HG02970 (cell line): ENCODE results near the gene MBL2.

Experiments used
- ATAC-seq: cut with Tn5 transposase; IDR thresholded peaks from one replicate; pipeline ENCODE4 v1.9.1; 2021; ENCODE audit warnings: mild to moderate bottlenecking, moderate library complexity, moderate number of reproducible peaks; ENCODE audit not compliant: unreplicated experiment, low FRiP score

The MBL2 gene

DNA sequence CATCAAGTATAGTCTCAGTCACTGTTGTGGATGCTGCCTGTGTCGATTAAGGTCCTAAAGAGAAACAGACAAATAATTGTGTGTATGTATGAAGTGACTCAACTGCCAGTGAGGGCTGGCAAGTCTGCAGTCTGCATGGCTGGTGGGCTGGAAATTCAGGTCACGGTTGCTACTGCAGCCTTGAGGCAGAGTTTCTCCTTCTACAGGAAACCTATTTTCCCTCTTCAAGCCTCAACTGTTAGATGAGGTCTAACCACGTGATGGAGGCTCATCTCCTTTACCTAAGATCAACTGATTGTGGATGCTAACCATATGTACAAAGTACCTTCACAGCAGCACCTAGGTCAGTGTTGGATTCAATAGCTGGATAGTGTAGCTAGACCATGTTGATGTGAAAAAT is 29.9 kb downstream of the MBL2 start:
- ATAC-seq, result no peak

- ATAC-seq, result no peak
Observed at GRCh38 chr10:52741851-52742250, 30.7 kb downstream of the MBL2 start.

GRCh38 chr10:52740913-52741675 is 31.5 kb downstream of the MBL2 start:
- ATAC-seq, result peak; percentile 52

DNA sequence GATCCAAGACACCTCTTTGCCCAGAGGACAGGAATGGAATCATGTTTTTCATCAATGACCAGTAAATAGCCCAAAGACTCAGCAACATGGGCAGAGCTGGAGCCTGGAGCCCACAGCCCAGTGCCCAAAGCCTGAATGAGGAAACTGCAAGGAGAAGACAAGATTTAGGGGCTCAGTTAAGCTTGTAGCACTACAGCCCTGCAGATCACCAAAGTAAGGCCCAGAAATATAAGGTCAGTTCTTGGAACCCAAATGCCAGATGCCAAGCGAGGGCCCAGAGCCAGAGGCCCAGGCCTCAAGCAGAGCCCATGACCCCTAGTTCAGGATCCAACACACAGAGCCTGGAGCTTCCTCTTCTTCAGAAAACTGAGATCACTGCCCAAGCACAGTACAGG is 32.4 kb downstream of the MBL2 start:
- no peak for ATAC-seq

DNA sequence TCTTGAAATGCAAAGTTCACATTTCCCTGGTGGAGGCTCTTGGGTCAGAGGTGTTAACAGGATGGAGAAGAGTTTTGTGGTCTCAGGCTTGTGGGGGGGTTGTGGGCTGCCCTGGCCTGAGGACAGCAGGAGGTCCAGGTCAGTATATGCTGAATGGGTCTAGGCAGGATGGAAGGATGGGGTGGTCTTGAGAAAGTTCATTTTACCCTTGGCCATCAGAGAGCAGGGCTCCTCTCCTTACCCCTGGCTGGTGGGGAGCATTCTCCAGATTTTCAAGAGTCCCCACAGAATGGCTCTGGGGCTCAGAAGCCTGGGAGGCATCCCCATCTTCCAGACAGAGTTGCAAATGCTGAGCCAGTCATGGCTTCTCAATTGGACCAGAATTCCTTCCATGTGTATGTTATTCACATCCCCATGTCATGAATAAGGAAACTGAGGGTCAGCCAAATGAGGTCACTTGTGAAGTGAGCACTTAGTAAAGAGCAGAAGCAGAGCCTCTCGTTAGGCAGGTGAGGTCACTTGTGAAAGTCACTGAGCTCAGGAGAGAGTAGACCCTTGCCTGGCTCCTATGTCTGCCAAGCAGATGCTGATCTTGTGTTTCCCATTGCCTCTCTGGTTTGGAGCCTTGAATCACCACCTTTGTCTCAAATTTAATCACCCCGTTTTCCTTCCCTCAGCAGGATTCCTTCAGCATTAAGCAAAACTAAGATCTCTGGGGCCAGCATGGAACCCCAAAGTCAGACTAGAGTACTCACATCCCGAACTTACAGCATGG is 33.0 kb downstream of the MBL2 start:
- ATAC-seq, result no peak

DNA sequence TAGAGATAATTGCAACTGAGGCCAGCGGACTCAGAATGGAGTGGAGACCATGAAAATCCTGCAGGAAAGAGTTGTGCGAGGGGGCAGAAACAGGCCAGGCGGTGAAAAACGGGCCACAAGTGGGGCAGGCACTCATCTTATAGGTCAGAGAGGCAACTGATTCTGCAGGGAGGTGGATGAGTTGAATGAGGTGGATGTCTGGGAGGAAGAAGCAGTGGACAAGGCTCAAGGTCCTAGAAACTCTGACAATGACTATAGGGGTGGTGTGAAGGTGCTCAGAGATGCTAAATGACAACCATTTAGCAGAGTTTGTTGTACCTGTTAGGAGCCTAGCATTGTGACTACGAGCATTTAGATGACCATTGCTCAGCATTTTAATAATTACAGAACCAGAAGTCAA is 33.6 kb downstream of the MBL2 start:
- no peak for ATAC-seq

DNA sequence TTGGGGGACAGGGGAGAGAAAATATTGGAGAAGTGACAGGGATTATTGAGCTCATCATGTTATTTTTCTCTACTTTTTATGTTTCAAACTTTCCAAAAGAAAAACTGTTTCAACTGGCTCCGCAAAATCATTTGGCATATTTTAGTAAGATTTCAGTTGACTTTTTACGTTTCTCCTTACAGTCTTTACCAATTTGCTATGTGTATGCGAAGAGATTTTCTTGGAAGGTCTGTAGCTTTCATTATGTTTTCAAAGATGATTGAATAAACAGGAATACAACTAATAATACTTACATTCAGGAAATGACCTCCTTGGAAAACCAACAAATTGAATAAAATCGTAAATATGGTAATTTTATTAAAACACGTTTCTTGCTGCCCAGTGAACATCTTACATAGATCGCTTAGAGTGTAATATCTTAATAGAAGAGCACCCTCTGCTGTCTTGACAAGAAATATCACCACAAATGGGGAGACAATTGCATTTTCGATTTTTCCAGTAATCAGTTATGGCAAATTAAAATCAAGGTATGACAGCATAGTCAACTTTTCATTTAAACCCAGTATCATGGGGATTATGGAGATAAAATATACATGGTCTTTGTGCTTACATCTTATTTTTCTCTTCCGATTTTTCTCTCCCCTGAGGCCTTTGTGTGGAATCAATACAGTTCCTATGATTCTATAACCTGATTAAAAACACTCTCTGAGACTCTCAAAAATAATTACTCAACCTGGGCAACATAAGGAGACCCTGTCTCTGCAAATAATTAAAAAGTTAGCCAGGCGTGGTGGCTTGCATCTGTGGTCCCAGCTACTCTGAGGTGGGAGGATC is 43.1 kb downstream of the MBL2 start:
- ATAC-seq, result no peak

- no peak for ATAC-seq
Observed at GRCh38 chr10:52720018-52720417, 52.6 kb downstream of the MBL2 start.
